ENCODE data around the gene EVC2. TPM values are rescaled to one million over a fixed set of nuclear protein-coding genes. Genes with fewer than 3 reads are reported as not detected.

EVC2 gene
- total RNA-seq, 2 experiments from 2014 or later, result 3.4 TPM; not detected in 1

- TF ChIP-seq EZH2phosphoT487 (IDR thresholded peaks at IDR 0.05; ENCODE audit: borderline replicate concordance, low read depth, low read length), result no peak
- TF ChIP-seq, protein P1, sequence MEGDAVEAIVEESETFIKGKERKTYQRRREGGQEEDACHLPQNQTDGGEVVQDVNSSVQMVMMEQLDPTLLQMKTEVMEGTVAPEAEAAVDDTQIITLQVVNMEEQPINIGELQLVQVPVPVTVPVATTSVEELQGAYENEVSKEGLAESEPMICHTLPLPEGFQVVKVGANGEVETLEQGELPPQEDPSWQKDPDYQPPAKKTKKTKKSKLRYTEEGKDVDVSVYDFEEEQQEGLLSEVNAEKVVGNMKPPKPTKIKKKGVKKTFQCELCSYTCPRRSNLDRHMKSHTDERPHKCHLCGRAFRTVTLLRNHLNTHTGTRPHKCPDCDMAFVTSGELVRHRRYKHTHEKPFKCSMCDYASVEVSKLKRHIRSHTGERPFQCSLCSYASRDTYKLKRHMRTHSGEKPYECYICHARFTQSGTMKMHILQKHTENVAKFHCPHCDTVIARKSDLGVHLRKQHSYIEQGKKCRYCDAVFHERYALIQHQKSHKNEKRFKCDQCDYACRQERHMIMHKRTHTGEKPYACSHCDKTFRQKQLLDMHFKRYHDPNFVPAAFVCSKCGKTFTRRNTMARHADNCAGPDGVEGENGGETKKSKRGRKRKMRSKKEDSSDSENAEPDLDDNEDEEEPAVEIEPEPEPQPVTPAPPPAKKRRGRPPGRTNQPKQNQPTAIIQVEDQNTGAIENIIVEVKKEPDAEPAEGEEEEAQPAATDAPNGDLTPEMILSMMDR (conservative IDR thresholded peaks at IDR 0.05; ENCODE audit: low read length), result no peak
- ChIA-PET CTCF (ENCODE audit: unreplicated experiment) (no interaction called here), POLR2A (interaction anchor here (0.7 kb wide), 1 partner anchor 191 kb away, joined by 5 read pairs; no protein-coding TSS in a partner anchor)
- Histone ChIP-seq H4K20me1 (ENCODE audit: insufficient read depth, low read length) (no peaks in the 10 kb centered on the region), H3K36me3 (ENCODE audit: insufficient read depth, low read length) (no peaks in the 10 kb centered on the region), H3K4me2 (ENCODE audit: low read length) (no peak overlapping the region), H2AFZ (ENCODE audit: low read length) (no peak overlapping the region), H3K9me2 (ENCODE audit: insufficient read depth, low read length) (no peaks in the 10 kb centered on the region), H3K9me3 (ENCODE audit: low read length) (no peaks in the 10 kb centered on the region), H3K4me1 (ENCODE audit: insufficient read depth, low read length, poor library complexity, severe bottlenecking) (no peaks in the 10 kb centered on the region), H3K4me3 (ENCODE audit: low read depth, low read length, poor library complexity, severe bottlenecking) (no peak overlapping the region), H3K79me2 (ENCODE audit: insufficient read depth, low read depth, low read length) (no peaks in the 10 kb centered on the region), H3K27ac (ENCODE audit: low read depth, low read length, poor library complexity, severe bottlenecking) (no peak overlapping the region)
- DNase-seq (ENCODE audit: low spot score), result no peak
- intact Hi-C loops (cut with micrococcal nuclease; ENCODE audit: unreplicated experiment), result no loop called here
- BruUV-seq (replicated peaks), result no TSS peak
Observed at GRCh38 chr4:5749568-5749967, 41.2 kb upstream of the EVC2 start.

DNA sequence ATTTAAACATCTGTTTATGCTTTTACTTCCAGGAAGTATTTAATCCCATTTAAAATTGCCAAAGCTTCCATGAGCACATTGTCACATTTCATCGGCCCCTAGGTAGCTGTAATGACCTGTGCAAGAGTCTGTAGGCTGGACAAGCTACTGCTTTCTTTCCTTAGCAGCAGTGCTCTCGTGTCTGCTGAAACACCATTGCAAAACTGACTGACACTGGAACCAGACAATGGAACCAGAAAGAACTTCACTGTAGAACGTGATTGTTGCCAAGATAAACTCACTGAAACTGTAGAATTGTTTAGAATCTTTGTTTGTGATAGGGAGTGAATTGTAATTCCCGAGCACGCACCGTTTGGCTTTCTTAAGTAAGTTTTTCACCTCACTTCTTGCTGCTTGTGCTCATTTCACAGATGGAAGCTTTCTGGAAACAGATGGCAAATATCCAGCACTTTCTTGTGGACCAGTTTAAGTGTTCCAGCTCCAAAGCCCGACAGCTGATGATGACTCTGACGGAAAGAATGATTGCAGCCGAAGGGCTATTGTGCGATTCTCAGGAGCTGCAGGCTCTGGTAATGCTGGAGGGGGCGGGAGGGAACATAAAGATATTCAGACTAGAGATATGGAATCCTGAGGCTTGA lies 39.5 kb upstream of the EVC2 start:
- ChIA-PET POLR2A (no interaction called here), CTCF (ENCODE audit: unreplicated experiment) (interaction anchor here (0.5 kb wide), 1 partner anchor 826 kb away, joined by 3 read pairs; no protein-coding TSS in a partner anchor)
- Histone ChIP-seq H2AFZ (ENCODE audit: low read length) (no peak overlapping the region), H3K79me2 (ENCODE audit: insufficient read depth, low read depth, low read length) (no peaks in the 10 kb centered on the region), H3K4me3 (ENCODE audit: low read depth, low read length, poor library complexity, severe bottlenecking) (no peak overlapping the region), H3K4me2 (ENCODE audit: low read length) (no peak overlapping the region), H3K9me2 (ENCODE audit: insufficient read depth, low read length) (no peaks in the 10 kb centered on the region), H3K9me3 (ENCODE audit: low read length) (no peaks in the 10 kb centered on the region), H3K4me1 (ENCODE audit: insufficient read depth, low read length, poor library complexity, severe bottlenecking) (no peaks in the 10 kb centered on the region), H4K20me1 (ENCODE audit: insufficient read depth, low read length) (no peaks in the 10 kb centered on the region), H3K36me3 (ENCODE audit: insufficient read depth, low read length) (no peaks in the 10 kb centered on the region), H3K27ac (ENCODE audit: low read depth, low read length, poor library complexity, severe bottlenecking) (no peak overlapping the region)
- BruUV-seq (replicated peaks), result no TSS peak
- no peak for TF ChIP-seq EZH2phosphoT487 (IDR thresholded peaks at IDR 0.05; ENCODE audit: borderline replicate concordance, low read depth, low read length)
- TF ChIP-seq, protein P1 (conservative IDR thresholded peaks at IDR 0.05; ENCODE audit: low read length), result no peak
- no peak for DNase-seq (ENCODE audit: low spot score)
- intact Hi-C loops (cut with micrococcal nuclease; ENCODE audit: unreplicated experiment), result no loop called here
